SU-DHL-6 (cell line): ENCODE results near the gene GMDS.

ENCODE experiments used
- CTCF ChIP-seq: fragments of 200-600 bp; sonication (generic); IDR thresholded peaks from one replicate; pipeline ENCODE4 v1.5.1; 2017; ENCODE audit warnings: antibody characterized with exemption, mild to moderate bottlenecking, low read length, moderate library complexity; ENCODE audit not compliant: insufficient read depth, poor library complexity, severe bottlenecking
- EZH2phosphoT487 ChIP-seq: fragments of 200-600 bp; sonication (generic), shearing (Covaris generic); conservative IDR thresholded peaks from 2 replicates; pipeline ENCODE4 v1.6.1; 2018; ENCODE audit warnings: mild to moderate bottlenecking, antibody characterized with exemption, low read length, moderate library complexity, mixed read lengths

- TF ChIP-seq CTCF (no peak), EZH2phosphoT487 (no peak)
Observed at GRCh38 chr6:1589208-1589607, 656.2 kb downstream of the GMDS start.
